HUES64 (cell line): ENCODE results near the gene TMOD1.
"Not testable (repeated sequence)": the region's sequence is repeated elsewhere in the genome, so short reads cannot be mapped to it uniquely, and the experiment has no call there.

Experiments used
- H3K27ac ChIP-seq: 2 replicates; pipeline ENCODE4 v1.7.0; 2013; ENCODE audit warnings: low read depth, low read length, inconsistent platforms
- H3K27me3 ChIP-seq: 2 replicates; pipeline ENCODE4 v1.6.1; 2013; ENCODE audit warnings: mild to moderate bottlenecking, low read length; ENCODE audit not compliant: insufficient read depth
- H3K36me3 ChIP-seq: 2 replicates; pipeline ENCODE4 v1.6.1; 2013; ENCODE audit warnings: mild to moderate bottlenecking, low read length; ENCODE audit not compliant: insufficient read depth
- H3K4me1 ChIP-seq: 2 replicates; pipeline ENCODE4 v1.6.1; 2013; ENCODE audit warnings: mild to moderate bottlenecking, low read length, moderate library complexity; ENCODE audit not compliant: insufficient read depth
- H3K4me3 ChIP-seq: 2 replicates; pipeline ENCODE4 v1.5.1; 2013; ENCODE audit warnings: mild to moderate bottlenecking, low read length, moderate library complexity
- H3K9ac ChIP-seq: 2 replicates; pipeline ENCODE4 v1.6.1; 2013; ENCODE audit warnings: mild to moderate bottlenecking, low read depth, low read length
- H3K9me3 ChIP-seq: 2 replicates; pipeline ENCODE4 v1.6.1; 2013; ENCODE audit warnings: low read depth, low read length; ENCODE audit not compliant: insufficient read depth
- WGBS: fragments of 150-250, 120-280 bp; methylation state at CpG from one replicate; pipeline ENCODE4 v1.1.7; 2013; ENCODE audit warnings: missing lambda C conversion rate; 5-methylcytosine and 5-hydroxymethylcytosine counted together

TMOD1 gene

GRCh38 chr9:97478301-97478981, 23.0 kb upstream of the TMOD1 start:
- H3K4me1 ChIP-seq = no peaks in the 10 kb centered on the region
- H3K9me3 ChIP-seq = no peaks in the 10 kb centered on the region
- 94% methylated on average over 2 of the region's 3 CpGs for WGBS
- H3K4me3 ChIP-seq = no peak overlapping the region
- no peaks in the 10 kb centered on the region for H3K36me3 ChIP-seq
- no peak overlapping the region for H3K9ac ChIP-seq
- no peak overlapping the region for H3K27ac ChIP-seq
- no peaks in the 10 kb centered on the region for H3K27me3 ChIP-seq

- Histone ChIP-seq H3K9me3 (no peaks in the 10 kb centered on the region), H3K4me1 (no peaks in the 10 kb centered on the region), H3K27ac (no peak overlapping the region), H3K36me3 (no peaks in the 10 kb centered on the region), H3K4me3 (no peak overlapping the region), H3K9ac (no peak overlapping the region), H3K27me3 (no peaks in the 10 kb centered on the region)
- WGBS = 69% methylated on average over 4 of the region's 5 CpGs
These were observed 21.8 kb upstream of the TMOD1 start for GRCh38 chr9:97479496-97480159.

GRCh38 chr9:97480174-97480573, 21.3 kb upstream of the TMOD1 start:
- H3K9me3 ChIP-seq = no peaks in the 10 kb centered on the region
- H3K4me3 ChIP-seq = no peak overlapping the region
- WGBS = 63% methylated on average over 1 of the region's 1 CpG
- no peaks in the 10 kb centered on the region for H3K4me1 ChIP-seq
- H3K27me3 ChIP-seq = 0 out of 2 replicates have a peak, but pooled peaks cover 1% of the 10 kb centered on the region
- H3K36me3 ChIP-seq = no peaks in the 10 kb centered on the region
- no peak overlapping the region for H3K9ac ChIP-seq
- H3K27ac ChIP-seq = no peak overlapping the region

GRCh38 chr9:97480749-97481148, 20.7 kb upstream of the TMOD1 start:
- whole genome bisulfite sequencing = 92% methylated on average over 1 of the region's 1 CpG
- Histone ChIP-seq H3K9me3 (no peaks in the 10 kb centered on the region), H3K4me1 (no peaks in the 10 kb centered on the region), H3K27me3 (0 out of 2 replicates have a peak, but pooled peaks cover 3% of the 10 kb centered on the region), H3K9ac (no peak overlapping the region), H3K27ac (no peak overlapping the region), H3K4me3 (no peak overlapping the region), H3K36me3 (no peaks in the 10 kb centered on the region)

- Histone ChIP-seq H3K9ac (no peak overlapping the region), H3K4me1 (no peaks in the 10 kb centered on the region), H3K4me3 (no peak overlapping the region), H3K27me3 (0 out of 2 replicates have a peak, but pooled peaks cover 3% of the 10 kb centered on the region), H3K27ac (no peak overlapping the region), H3K9me3 (peaks cover 9% of the 10 kb centered on the region; the same call in 1 of the 2 replicates), H3K36me3 (no peaks in the 10 kb centered on the region)
- WGBS = 96% methylated on average over 1 of the region's 1 CpG
These were observed 17.3 kb upstream of the TMOD1 start for GRCh38 chr9:97484134-97484533.

- Histone ChIP-seq H3K4me3 (no peak overlapping the region), H3K27me3 (0 out of 2 replicates have a peak, but pooled peaks cover 3% of the 10 kb centered on the region), H3K27ac (no peak overlapping the region), H3K4me1 (no peaks in the 10 kb centered on the region), H3K9me3 (peaks cover 9% of the 10 kb centered on the region; the same call in 1 of the 2 replicates), H3K36me3 (no peaks in the 10 kb centered on the region), H3K9ac (no peak overlapping the region)
- 89% methylated on average over 2 of the region's 2 CpGs for WGBS
These were observed 14.4 kb upstream of the TMOD1 start for GRCh38 chr9:97487107-97487506.

- H3K4me1 ChIP-seq = no peaks in the 10 kb centered on the region
- no peak overlapping the region for H3K4me3 ChIP-seq
- H3K27me3 ChIP-seq = 0 out of 2 replicates have a peak, but pooled peaks cover 3% of the 10 kb centered on the region
- peaks cover 9% of the 10 kb centered on the region; the same call in 1 of the 2 replicates for H3K9me3 ChIP-seq
- H3K36me3 ChIP-seq = no peaks in the 10 kb centered on the region
- H3K9ac ChIP-seq = no peak overlapping the region
- WGBS = 92% methylated on average over 1 of the region's 1 CpG
- no peak overlapping the region for H3K27ac ChIP-seq
These were observed 13.6 kb upstream of the TMOD1 start for GRCh38 chr9:97487861-97488260.

GRCh38 chr9:97491216-97491999, 10.1 kb upstream of the TMOD1 start:
- H3K36me3 ChIP-seq = no peaks in the 10 kb centered on the region
- no peaks in the 10 kb centered on the region for H3K4me1 ChIP-seq
- peaks cover 9% of the 10 kb centered on the region; the same call in 1 of the 2 replicates for H3K9me3 ChIP-seq
- H3K9ac ChIP-seq = no peak overlapping the region
- H3K27me3 ChIP-seq = no peaks in the 10 kb centered on the region
- WGBS = 94% methylated on average over 1 of the region's 1 CpG
- no peak overlapping the region for H3K27ac ChIP-seq
- no peak overlapping the region for H3K4me3 ChIP-seq

- not testable (repeated sequence) for H3K4me1 ChIP-seq, H3K9ac ChIP-seq, H3K9me3 ChIP-seq, H3K36me3 ChIP-seq, H3K27ac ChIP-seq, H3K4me3 ChIP-seq
- 95% methylated on average over 35 of the region's 36 CpGs for WGBS
- peaks cover 37% of the 10 kb centered on the region for H3K27me3 ChIP-seq
These were observed 3.7 kb upstream of the TMOD1 start for GRCh38 chr9:97497558-97498375.

GRCh38 chr9:97498846-97499245, 2.6 kb upstream of the TMOD1 start:
- H3K9me3 ChIP-seq, H3K9ac ChIP-seq, H3K4me1 ChIP-seq, H3K36me3 ChIP-seq, H3K4me3 ChIP-seq, H3K27ac ChIP-seq: not testable (repeated sequence)
- H3K27me3 ChIP-seq = peaks cover 48% of the 10 kb centered on the region
- 82% methylated on average over 5 of the region's 5 CpGs for WGBS
